ENCODE results near the gene PSD4.

Gene PSD4

DNA sequence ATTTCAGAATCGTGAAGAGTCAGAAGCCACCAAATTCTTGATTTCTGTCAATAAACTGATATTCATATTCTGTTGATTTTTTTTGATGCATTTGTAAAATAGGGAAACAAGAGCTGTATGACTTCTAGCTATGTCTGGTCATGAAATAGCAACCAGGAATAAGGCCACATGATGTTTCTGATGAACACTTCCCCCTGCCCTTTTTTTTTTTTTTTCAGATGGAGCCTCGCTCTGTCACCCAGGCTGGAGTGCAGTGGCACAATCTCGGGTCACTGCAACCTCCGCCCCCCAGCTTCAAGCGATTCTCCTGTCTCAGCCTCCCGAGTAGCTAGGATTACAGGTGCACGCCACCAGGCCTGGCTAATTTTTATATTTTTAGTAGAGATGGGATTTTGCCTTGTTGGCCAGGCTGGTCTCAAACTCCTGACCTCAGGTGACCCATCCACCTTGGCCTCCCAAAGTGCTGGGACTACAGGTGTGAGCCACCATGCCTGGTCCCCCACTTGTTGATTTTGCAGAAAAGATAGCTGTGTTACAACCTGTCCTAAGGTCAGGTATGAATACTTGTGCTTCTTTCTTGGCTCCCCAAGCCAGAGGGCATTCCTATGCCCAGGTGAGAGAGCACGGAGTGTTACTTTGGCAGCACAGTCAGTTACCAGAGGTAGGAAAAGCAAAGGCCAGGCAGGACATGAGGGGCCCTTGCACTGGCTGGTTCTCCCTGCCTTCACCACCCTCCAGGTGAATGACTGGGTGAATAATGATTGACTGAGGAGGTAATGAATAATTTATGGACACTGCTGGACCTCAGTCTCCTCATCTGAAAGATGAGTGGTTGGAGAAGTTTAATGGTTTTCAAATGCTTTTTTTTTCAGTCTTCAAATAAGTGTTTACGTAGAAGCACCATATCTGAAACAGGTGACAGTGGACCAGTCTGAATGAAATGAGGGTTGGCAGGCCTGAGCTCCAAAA is 65.4 kb downstream of the PSD4 start:
- no peak for DNase-seq (ENCODE audit: low spot score)

DNA sequence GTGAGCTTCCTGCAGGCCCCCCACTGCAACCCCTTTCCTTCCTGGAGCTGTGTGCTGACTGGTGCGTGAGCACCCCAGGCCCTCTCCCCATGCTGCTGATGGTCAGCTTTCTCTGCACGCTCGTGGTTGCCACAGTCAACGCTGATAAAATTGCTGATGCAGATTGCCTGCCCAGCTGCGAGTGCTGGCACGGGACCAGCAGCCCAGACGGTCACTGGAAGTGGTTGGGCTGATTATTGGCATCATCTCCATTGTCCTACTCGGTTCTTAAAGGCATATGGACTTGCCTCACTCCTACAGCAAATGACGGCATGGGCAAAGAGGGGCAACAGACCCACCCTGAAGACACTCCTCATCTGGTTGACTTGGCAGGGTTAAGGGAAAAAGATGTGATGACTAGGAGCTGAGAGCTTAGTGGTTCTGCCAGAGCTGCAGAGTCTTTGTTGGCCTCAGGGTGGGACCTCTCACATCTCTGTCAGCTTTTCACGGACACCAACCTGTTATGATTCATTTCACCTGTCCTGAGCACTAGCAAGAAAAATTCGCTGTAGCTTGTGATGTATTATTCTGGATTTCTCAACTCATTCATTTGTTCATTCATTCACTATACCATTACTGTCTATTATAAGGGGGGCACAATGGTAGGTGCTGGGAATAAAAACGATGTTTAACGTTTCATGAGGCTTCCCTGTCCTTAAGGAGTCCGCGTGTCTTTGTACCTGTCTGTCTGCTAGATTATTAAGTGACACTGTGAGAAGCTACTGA is 66.6 kb downstream of the PSD4 start:
- DNase-seq (ENCODE audit: low spot score), result peak; percentile 90

DNA sequence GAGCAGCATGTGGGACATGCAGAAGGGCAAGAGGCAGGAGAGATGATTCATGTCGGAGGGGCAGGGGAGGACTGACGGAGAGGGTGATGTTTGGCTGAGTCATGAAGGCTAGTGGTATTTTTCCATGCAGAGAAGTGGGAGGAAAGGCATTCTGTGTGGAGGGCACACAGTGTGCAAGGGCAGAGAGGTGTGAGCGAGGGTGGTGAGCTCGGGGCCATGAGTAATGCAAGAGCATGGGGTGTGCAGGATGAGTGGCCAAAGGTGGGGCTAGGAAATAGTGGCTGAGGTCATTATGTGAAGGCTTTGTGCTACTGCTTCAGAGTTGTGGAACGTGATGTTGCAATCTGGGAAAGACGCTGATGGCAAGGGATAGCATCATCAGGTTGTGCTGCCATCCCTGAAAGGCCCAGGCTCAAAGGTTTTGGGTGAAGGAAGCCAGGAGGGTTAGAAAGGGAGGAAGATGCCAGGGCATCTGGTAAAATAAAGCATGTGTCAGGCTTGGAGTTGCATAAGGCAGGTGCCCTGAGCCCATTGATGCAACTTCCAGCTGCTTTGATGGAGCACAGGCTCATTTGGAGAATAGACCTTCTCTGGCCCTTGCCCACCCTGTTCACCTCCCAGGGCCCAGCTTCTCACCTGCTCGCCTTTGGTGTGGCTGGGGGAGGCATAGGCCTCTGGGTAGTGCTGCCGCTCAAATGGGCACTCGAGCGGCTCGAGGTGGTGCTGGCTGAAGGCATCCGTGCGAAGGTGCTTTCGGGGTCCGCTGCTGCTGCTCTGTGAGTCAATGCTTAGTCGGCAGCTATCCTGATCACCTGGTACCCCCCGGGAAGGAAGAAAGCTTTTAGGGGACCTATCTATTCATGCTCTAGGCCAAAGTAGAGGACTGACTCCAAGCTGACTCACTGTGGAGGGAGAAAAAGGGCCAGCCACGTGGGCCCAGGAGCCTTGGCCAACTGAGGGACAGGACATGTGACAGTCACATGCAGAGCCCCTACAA is 67.4 kb downstream of the PSD4 start:
- DNase-seq (ENCODE audit: low spot score), result peak; percentile 95

DNA sequence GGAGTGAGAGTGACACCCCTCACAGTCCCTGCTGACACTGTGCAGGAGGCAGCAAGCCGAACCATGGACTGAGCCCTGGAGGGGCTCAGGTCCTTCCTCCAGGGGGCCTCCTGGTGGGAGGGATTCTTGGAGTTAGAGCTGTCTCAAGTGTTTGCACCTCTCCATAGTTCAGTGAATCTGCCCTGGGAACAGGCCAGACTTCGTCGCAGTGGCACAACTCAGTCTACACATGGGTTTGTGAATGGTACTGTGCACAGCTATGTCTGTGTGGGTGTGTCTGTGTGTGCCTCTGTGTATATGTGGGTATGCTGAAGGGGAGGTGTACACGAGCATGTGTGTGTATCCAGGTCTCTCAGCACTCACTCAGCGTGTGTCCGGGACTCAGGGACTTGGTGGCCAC is 68.6 kb downstream of the PSD4 start:
- DNase-seq (ENCODE audit: low spot score), result no peak

DNA sequence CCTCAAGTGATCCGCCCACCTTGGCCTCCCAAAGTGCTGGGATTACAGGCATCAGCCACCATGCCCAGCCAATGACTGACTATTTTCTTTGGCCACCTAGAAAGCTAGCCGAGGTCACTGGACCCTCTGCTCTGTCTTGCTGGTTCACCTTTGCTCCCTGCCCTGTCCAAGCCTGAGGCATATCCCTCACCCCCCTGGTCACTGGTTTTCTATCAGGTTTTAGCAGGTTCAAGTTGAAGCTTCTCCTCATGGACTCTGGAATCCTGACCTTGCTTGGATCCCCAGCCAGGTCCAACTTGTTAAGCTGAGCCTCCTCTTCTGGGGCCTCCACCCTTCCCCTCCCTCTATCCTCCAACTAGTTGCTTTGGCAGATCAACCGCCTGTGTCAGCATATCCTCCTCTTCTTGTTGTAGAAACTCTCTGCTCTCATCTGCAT is 71.5 kb downstream of the PSD4 start:
- DNase-seq (ENCODE audit: low spot score), result no peak

DNA sequence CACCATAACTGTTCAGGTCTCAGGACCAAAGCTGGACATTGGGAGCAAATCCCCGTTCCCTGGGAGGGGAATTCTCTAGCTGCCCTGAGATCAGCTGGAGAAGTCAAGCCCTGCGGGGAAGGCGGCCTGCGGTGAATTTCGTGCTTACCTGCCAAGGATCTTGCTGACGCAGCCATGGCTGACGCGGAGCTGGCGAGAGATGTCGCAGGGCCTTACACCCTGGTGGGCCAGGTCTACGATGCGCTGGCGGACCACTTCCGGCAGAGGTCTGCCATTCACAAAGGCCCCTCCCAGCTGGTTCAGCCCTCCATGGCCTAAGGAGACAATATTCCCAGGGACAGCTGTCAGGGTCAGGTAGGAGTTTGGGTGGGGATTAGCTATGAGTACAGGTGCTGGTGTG is 72.8 kb downstream of the PSD4 start:
- DNase-seq (ENCODE audit: low spot score), result no peak

DNA sequence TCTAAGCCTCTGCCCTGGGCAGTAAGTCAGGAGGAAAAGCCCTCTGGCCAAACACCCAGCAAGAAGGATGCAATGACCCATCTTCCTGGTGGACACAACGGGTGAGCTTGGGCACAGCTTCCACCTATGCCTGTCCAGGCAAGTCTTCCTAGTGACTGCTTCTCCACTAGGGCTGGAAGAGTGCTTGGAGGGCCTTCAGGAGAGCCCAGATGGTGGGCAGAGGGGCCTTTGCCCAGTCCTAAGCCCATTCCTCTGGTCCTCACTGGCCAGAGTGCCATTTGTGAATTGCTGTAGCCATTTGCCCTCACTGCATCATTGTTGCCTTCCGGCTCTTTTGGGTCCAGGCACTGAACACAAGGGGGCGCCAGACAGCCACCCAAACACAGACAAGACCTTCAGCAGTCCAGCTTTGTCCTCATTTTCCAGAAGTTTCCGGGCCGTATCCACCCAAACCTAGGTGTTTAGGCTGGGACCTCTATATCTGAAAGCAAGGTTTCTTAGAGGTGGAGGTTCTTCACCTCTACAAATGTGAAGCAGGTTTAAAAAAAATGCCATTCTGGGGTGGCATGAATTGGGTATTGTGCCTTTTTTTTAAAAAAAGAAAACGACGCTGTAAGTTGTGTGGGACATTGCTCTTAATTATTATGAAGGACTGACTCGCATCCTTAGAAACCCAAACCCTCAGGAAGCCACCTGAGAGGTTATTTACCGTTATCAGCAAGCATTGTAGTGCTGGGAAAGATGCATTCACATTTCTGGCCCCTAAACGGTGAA is 75.4 kb downstream of the PSD4 start:
- peak; percentile 87 for DNase-seq (ENCODE audit: low spot score)

DNA sequence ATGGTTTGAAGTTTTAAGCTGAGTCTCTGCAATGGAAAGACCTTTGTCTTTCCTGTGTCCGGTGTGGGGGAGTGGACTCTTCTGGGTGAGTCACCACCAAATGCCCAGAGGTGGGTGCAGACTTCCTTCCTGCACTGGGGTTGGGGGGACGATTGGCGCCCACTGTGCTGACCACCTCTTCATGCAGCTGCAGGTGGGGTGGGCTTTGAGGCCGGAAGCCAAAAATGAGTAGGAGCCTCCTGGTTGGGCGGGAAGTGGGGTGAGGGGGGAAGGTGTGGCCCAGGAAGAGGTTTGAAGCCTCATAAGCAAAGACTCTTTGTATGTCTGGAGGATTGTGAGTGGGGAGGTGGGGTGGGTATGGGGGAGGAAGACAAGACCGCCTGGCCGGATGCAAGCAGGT is 77.3 kb downstream of the PSD4 start:
- no peak for DNase-seq (ENCODE audit: low spot score)

DNA sequence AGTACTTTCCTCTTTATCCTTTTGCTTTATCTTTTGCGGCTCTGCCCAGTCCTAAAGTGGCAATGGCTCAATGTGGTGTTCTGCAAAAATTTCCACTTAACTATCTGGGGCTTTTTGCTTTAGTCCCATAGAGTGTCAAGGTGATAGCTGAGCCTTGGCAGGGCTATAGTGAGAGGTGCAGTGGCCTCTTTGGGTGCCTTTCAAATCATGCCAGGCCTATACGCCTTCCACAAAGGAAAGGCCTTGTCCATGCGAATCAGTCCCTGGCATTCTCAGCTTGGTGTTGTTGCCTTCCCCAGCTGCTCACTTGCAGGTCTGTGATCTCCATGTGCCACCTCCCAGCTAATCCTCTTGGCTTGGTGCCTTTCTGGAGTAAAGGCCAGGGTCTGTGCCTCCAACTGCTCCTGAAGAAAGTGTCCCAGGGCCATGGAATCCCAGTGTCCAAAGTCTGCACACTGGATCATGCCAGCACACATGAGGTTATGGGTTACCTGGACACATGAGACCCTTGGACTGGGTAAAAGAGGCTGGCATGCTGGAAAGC is 78.3 kb downstream of the PSD4 start:
- no peak for DNase-seq (ENCODE audit: low spot score)

DNA sequence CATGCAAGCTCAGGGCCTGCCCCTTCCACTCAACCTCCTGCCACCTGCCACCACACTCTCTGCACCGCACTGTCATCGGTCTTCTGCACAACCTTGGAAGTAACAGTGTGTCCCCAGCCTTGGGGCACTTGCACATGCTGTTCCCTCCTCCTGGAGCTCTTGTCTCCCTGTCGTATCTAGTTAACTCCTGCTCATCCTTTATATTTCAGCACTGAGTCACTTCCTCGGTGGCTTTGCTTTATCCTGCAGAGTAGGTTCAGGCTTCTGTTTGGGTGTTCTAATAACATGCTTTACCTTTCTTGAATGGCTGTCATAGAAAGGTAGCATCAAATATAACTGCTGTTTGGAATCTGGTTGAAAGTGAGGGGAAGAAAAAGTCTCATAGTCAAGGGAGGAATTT is 79.7 kb downstream of the PSD4 start:
- no peak for DNase-seq (ENCODE audit: low spot score)

DNA sequence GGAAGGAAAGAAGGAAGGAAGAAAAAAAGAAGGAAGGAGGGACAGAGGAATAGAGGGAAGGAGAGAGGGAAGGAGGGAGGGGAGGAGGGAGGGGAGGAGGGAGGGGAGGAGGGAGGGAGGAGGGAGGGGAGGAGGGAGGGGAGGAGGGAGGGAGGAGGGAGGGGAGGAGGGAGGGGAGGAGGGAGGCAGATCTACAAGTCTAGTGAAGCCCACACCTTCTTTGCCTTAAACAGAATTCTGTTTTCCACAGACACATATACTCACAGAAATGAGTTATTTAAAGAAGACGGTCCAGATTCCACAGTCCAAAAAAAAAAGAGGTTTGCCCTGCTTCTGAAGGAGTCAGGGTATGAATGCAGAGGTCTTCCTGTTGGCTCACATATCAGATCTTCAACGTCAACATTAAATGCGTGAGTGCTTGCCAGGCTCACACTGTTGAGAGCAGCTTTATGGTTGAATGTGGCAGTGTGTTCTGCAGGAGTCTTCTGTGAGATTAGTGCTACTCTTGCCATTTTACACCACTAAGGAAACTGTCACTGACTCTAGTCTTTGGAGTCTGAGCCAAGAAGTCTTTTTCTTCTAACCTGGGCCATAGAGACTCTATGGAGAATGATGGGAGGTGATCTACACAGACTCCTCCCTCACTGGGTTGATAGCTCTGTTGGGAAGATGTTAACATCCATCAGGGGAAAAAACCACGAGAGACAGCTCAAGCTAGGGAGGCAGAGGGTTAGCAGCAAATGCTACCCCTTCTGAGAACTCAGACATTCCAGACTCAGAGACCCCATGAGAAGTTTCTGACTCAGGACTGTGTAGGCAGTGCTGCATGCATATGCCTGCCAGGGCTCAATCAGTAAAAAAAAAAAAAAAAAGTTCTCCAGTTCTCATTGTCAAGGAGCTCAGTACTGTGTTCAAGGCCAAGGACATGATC is 81.6 kb downstream of the PSD4 start:
- DNase-seq (ENCODE audit: low spot score), result no peak

DNA sequence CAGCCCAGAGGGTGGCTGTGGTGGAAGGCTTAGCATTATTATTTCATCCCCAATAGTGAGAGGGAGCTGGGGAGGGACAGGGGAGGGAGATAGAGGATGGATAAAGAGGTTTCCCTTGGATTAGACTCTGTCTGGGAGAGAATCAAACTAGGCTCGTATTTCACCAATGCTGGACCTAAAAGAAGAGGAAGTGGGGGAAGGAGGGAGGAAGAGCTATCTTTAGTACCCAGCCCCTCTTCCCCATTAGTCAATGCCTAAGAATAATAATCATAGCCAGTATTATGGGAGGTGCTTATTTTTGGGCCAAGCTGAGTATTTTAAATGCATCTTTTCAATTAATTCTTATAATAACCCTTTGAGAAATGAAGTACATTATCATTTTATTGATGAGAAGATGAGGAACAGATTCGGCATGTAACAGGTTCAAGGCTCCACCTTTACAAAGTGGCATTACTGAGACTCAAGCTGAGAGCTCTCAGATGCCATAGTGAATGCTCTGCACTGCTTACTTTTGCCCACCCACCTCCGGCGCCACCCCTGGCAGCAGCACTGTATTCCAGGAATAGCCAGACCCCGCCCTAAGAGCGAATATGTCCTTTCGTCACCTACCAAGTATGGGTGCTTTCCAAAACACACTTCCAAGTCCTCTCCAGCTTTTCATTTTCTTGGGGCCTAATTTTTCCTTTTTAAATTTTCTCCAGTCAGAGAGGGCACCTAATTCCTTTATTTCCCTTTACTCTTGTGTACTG is 83.9 kb downstream of the PSD4 start:
- DNase-seq (ENCODE audit: low spot score), result no peak

DNA sequence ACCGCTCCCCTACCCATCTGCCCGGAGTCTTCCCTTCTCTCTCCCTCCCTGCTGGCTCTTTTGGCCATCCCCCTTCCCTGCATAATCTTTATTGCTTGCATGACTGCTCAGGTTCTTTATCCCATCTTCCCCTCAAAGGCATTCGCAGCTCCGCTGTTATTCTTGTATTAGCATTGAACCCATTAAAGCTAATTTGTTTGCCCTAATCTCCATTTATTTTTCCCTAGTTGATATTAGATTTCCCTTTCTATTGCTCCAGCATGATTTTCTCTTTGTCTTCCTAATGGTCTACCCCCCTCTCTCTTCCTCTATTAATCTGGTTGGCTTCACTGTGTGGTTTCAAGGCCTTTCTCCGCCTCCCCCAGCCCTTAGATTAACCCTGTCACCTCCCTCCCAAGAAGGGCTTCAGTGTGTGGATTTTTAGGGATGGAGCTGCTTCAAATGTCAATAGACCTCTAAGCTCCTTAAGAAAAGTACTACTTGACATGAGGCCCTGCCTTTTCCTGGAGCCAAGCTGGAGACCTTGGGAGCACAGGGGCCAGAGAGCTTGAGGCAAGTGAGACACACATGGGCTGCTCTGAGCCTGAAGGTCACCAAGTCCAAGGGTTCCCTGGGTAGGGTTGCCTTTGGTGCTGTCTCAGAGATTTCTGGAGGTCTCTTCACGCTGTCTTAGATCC is 84.8 kb downstream of the PSD4 start:
- DNase-seq (ENCODE audit: low spot score), result no peak

Measured in AG08396 (cell line).